Kidney (tissue), 14 donors: ENCODE results near the gene CCDC14. TPM values are rescaled to one million over a fixed set of nuclear protein-coding genes. Genes with fewer than 3 reads are reported as not detected.

ENCODE experiments used
- DNase-seq, 5 donors: peaks; one replicate each; pipeline ENCODE4 v3.0.0-alpha.2; 2013 to 2020
- FAIRE-seq: peaks from 2 replicates; lab custom pipeline; 2012; peaks lifted over from hg19 to GRCh38; lab: Jason Lieb, UNC
- H3K27ac ChIP-seq, 2 donors: one replicate each; pipeline ENCODE4 v1.7.0; 2013; ENCODE audit warnings: low read depth in 2 of 2, low read length in 2 of 2, inconsistent platforms in 1 of 2
- H3K27me3 ChIP-seq: one replicate; pipeline ENCODE4 v1.7.1; 2013; ENCODE audit warnings: low read length, inconsistent platforms; ENCODE audit not compliant: control insufficient read depth, insufficient read depth
- H3K36me3 ChIP-seq, 3 donors: one replicate each; pipeline versions ENCODE4 v1.7.0 to v1.7.1; 2013; ENCODE audit warnings: low read length in 3 of 3, control low read depth in 1 of 3, inconsistent platforms in 1 of 3; ENCODE audit not compliant: insufficient read depth in 3 of 3, control insufficient read depth in 2 of 3
- H3K4me1 ChIP-seq, 3 donors: one replicate each; pipeline versions ENCODE4 v1.7.0 to v1.7.1; 2013; ENCODE audit warnings: low read length in 3 of 3, inconsistent platforms in 1 of 3, low read depth in 1 of 3; ENCODE audit not compliant: control insufficient read depth in 2 of 3, insufficient read depth in 2 of 3
- H3K4me3 ChIP-seq, 3 donors: one replicate each; pipeline versions ENCODE4 v1.7.0 to v1.8.1; 2013; ENCODE audit warnings: low read length in 3 of 3, control low read depth in 1 of 3, inconsistent platforms in 1 of 3
- H3K9ac ChIP-seq, 3 donors: one replicate each; pipeline versions ENCODE4 v1.7.0 to v1.7.1; 2013; ENCODE audit warnings: low read length in 3 of 3, control low read depth in 1 of 3, inconsistent platforms in 1 of 3
- H3K9me3 ChIP-seq, 3 donors: one replicate each; pipeline versions ENCODE4 v1.7.0 to v1.7.1; 2013; ENCODE audit warnings: low read length in 3 of 3, control low read depth in 1 of 3, inconsistent platforms in 1 of 3; ENCODE audit not compliant: control insufficient read depth in 2 of 3, insufficient read depth in 1 of 3
- intact Hi-C: fragments of 100-400 bp; cut with DNase I; formaldehyde crosslinking; loops from one replicate; pipeline ENCODE4 v1.11.1; 2022
- polyA plus RNA-seq: library from polyadenylated mRNA; stranded (reverse); fragments of 350-450 nt; fragmentation: Illumina TruSeq; extraction: RNeasy Lipid Tissue Mini Kit (QIAGEN cat#74804); gene quantifications from one replicate; pipeline ENCODE4 v1.2.3, GENCODE V29; 2014; ENCODE audit warnings: low read depth, low replicate concordance; ENCODE audit not compliant: insufficient read depth
- total RNA-seq: library from RNA; stranded (reverse); fragmentation: NEBNext Ultra II Directional; extraction: Animal tissue kit (Norgen Biotek cat#: 25700); gene quantifications from one replicate; pipeline ENCODE4 v1.2.1, GENCODE V29; 2021
- TF ChIP-seq, protein P1 (sequence below): IDR thresholded peaks from 3 replicates; pipeline ENCODE4 v1.5.1; 2012; ENCODE audit warnings: mild to moderate bottlenecking, moderate library complexity, borderline replicate concordance; ENCODE audit not compliant: insufficient read depth; ENCODE audit errors: extremely low read depth
- donor health status: control.
- donor health status: control.
- donor health status: control.
- donor health status: control.
- donor health status: control.
- donor health status: DM: yes; HTN: yes; CAD: no.
- donor health status: Normal renal cell carcinoma (clear cell type).

CCDC14 gene
- total and polyA plus RNA-seq, 2 donors from 2014 or later = 8.3 to 28.2 TPM

DNA sequence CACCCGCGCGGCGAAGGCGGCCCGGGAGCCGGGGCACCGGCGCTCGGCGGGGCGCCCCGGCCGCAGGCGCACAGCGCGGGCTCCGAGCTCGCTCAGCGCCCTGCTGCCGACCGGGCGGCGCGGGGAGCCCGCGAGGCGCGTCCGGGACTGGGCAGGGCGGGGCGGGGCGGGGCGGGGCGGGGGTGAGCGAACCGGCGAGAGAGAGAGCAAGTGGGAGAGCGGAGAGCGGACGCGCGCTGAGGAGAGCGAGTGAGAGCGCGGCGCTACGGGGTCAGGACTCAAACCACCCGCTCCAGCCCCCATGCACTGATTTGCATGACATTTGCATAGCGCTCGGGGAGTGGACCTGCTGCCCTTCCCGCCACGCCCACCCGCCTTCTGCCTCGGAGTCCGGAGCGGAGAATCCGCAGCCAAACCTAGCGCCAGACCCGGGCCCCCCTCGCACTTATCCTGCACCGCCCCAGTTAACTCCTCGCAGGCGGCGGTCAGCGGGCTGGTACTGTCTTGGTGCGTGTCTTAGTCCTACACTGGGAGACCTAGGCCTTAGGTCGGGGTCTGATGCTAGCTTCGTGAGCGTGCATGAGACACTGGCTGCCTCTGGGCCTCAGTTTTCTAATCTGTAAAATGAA lies 76.7 kb downstream of the CCDC14 start, which contains the start of gene MYLK:
TSS of gene MYLK (minus strand) at position 130 of the 629 bp plus-strand sequence. CDS start 90,491 bp downstream, outside the sequence.
- Histone ChIP-seq H3K27ac (no peak within 1 kb of the TSS), H3K4me1 (peaks cover 0 to 3% (median 0%) of the 10 kb centered on the region in 3 donors), H3K9ac (peak within 1 kb of the TSS in 1 of 3 donors; percentile 69), H3K27me3 (no peaks in the 10 kb centered on the region), H3K4me3 (peak within 1 kb of the TSS; percentile 48 to 76 (median 52)), H3K36me3 (no peaks in the 10 kb centered on the region), H3K9me3 (no peaks in the 10 kb centered on the region)
- DNase-seq (peak; percentile 92 to 95 (median 94)), FAIRE-seq (no peak)
- intact Hi-C loops = no loop called here
- TF ChIP-seq, protein P1, sequence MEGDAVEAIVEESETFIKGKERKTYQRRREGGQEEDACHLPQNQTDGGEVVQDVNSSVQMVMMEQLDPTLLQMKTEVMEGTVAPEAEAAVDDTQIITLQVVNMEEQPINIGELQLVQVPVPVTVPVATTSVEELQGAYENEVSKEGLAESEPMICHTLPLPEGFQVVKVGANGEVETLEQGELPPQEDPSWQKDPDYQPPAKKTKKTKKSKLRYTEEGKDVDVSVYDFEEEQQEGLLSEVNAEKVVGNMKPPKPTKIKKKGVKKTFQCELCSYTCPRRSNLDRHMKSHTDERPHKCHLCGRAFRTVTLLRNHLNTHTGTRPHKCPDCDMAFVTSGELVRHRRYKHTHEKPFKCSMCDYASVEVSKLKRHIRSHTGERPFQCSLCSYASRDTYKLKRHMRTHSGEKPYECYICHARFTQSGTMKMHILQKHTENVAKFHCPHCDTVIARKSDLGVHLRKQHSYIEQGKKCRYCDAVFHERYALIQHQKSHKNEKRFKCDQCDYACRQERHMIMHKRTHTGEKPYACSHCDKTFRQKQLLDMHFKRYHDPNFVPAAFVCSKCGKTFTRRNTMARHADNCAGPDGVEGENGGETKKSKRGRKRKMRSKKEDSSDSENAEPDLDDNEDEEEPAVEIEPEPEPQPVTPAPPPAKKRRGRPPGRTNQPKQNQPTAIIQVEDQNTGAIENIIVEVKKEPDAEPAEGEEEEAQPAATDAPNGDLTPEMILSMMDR = no peak

DNA sequence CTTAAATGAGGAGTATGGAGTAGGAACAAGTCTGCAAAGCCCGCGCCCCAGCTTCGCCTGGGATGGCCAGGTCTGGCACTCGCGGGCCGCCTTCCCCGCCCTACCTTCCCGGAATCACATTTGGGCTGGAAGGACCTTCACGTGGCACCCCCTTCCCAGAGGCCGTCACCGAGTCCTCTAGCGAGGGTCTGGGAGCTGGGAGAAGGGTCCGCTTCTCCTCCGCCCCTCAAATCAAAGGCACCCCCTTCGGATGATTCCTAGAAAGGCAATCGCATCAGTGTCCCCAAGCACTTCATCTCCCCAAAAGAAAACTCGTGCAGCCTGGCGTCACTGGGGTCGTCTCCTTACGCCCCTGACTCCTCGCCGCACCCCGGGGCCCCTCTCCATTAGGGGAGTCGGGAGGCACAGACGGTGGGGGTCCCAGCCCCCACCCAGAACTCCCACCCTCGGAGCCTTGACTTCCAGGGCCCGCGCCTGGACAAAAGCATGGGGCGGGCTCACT lies 77.3 kb downstream of the CCDC14 start:
- no peak overlapping the region for H3K27ac ChIP-seq
- peak overlapping the region; percentile 48 to 76 (median 52) for H3K4me3 ChIP-seq
- FAIRE-seq (no peak), DNase-seq (peak; percentile 36 to 81 (median 54))
- TF ChIP-seq, protein P1 = no peak
- no peaks in the 10 kb centered on the region for H3K36me3 ChIP-seq
- H3K4me1 ChIP-seq = peaks cover 0 to 3% (median 0%) of the 10 kb centered on the region in 3 donors
- H3K27me3 ChIP-seq = no peaks in the 10 kb centered on the region
- H3K9ac ChIP-seq = peak overlapping the region in 1 of 3 donors; percentile 69
- H3K9me3 ChIP-seq = no peaks in the 10 kb centered on the region
- intact Hi-C loops = no loop called here

DNA sequence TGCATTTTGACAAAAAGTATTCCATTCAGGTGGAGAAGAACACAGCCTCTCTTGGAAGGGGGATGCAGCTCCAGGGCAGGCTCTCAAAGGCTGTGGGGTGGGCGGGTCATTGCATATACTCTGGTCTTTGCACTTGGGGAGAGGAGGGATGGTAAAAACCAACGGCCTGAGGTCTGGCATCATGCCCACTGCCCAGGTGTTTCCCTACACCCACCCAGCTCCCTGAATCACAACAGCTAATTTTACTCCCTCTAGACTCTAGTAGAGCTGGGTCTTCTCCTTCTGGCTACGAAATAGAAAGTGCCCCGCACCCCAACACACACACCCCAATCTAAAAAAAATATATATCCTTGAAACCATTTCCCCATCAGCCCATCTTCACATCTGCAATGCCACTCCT lies 77.9 kb downstream of the CCDC14 start:
- intact Hi-C loops = no loop called here
- FAIRE-seq = no peak
- no peaks in the 10 kb centered on the region for H3K27me3 ChIP-seq

More for the DNA sequence above, 77.9 kb downstream of the CCDC14 start:
- Histone ChIP-seq H3K9me3 (no peaks in the 10 kb centered on the region), H3K36me3 (no peaks in the 10 kb centered on the region), H3K4me3 (peak overlapping the region in 2 of 3 donors; percentile 52 to 76), H3K27ac (no peak overlapping the region), H3K9ac (peak overlapping the region in 1 of 3 donors; percentile 69), H3K4me1 (peaks cover 0 to 3% (median 0%) of the 10 kb centered on the region in 3 donors)
- TF ChIP-seq, protein P1 = no peak
- DNase-seq = no peak
